Mesendoderm (in vitro differentiated cells): ENCODE measurements around the gene KLHL30.

Experiments used
- DNase-seq: peaks from one replicate; pipeline ENCODE4 v3.0.0; 2013
- H2AK5ac ChIP-seq: 2 replicates; pipeline ENCODE4 v1.6.1; 2013; ENCODE audit warnings: low read length, inconsistent platforms
- H2BK120ac ChIP-seq: 2 replicates; pipeline ENCODE4 v1.6.1; 2013; ENCODE audit warnings: low read depth, mild to moderate bottlenecking, low read length, moderate library complexity, mixed read lengths
- H2BK15ac ChIP-seq: replicated peaks from 2 replicates; pipeline ENCODE4 v1.6.1; 2013; ENCODE audit warnings: low read depth, mild to moderate bottlenecking, moderate library complexity
- H2BK5ac ChIP-seq: 2 replicates; pipeline ENCODE4 v1.6.1; 2013; ENCODE audit warnings: low read length, inconsistent platforms
- H3K18ac ChIP-seq: 2 replicates; pipeline ENCODE4 v1.6.1; 2013; ENCODE audit warnings: mild to moderate bottlenecking, low read length, mixed read lengths
- H3K23ac ChIP-seq: one replicate; pipeline ENCODE4 v1.6.1; 2013; ENCODE audit warnings: low read length
- H3K27ac ChIP-seq: 2 replicates; pipeline ENCODE4 v1.5.1; 2013; ENCODE audit warnings: low read depth, mild to moderate bottlenecking, inconsistent platforms, low read length, moderate library complexity
- H3K27me3 ChIP-seq: 2 replicates; pipeline ENCODE4 v1.6.1; 2013; ENCODE audit warnings: low read length, control low read depth, mild to moderate bottlenecking, inconsistent platforms; ENCODE audit not compliant: insufficient read depth, poor library complexity
- H3K36me3 ChIP-seq: 2 replicates; pipeline ENCODE4 v1.6.1; 2013; ENCODE audit warnings: low read length, inconsistent platforms; ENCODE audit not compliant: control insufficient read depth, insufficient read depth
- H3K4ac ChIP-seq: one replicate; pipeline ENCODE4 v1.6.1; 2013; ENCODE audit warnings: low read depth, mild to moderate bottlenecking, low read length, moderate library complexity
- H3K4me1 ChIP-seq: 2 replicates; pipeline ENCODE4 v1.6.1; 2013; ENCODE audit warnings: low read depth, low read length, inconsistent platforms; ENCODE audit not compliant: control insufficient read depth
- H3K4me2 ChIP-seq: 2 replicates; pipeline ENCODE4 v1.6.1; 2013; ENCODE audit warnings: low read length
- H3K4me3 ChIP-seq: 2 replicates; pipeline ENCODE4 v1.5.1; 2013; ENCODE audit warnings: mild to moderate bottlenecking, low read length
- H3K56ac ChIP-seq: one replicate; pipeline ENCODE4 v1.6.1; 2013; ENCODE audit warnings: low read length
- H3K79me1 ChIP-seq: 2 replicates; pipeline ENCODE4 v1.6.1; 2013; ENCODE audit warnings: low read length, inconsistent platforms
- H3K79me2 ChIP-seq: 2 replicates; pipeline ENCODE4 v1.6.1; 2013; ENCODE audit warnings: mild to moderate bottlenecking, low read length; ENCODE audit not compliant: control insufficient read depth, insufficient read depth
- H3K9ac ChIP-seq: 2 replicates; pipeline ENCODE4 v1.6.1; 2013; ENCODE audit warnings: low read length, inconsistent platforms
- H4K5ac ChIP-seq: one replicate; pipeline ENCODE4 v1.6.1; 2013; ENCODE audit warnings: low read length
- H4K8ac ChIP-seq: one replicate; pipeline ENCODE4 v1.6.1; 2013; ENCODE audit warnings: low read depth, mild to moderate bottlenecking, control low read depth, low read length, moderate library complexity
- WGBS: extraction: QIAGEN DNeasy Blood & Tissue Kit; methylation state at CpG from one replicate; pipeline ENCODE4 v1.1.7; 2013; ENCODE audit warnings: low lambda C conversion rate, missing lambda C conversion rate; ENCODE audit not compliant: insufficient coverage; ENCODE audit errors: extremely low coverage; 5-methylcytosine and 5-hydroxymethylcytosine counted together

KLHL30 gene

GRCh38 chr2:238139196-238140039 lies 950 bp downstream of the KLHL30 start:
- DNase-seq: no peak
- Histone ChIP-seq H3K4me3 (no peak overlapping the region), H2BK15ac (no peak overlapping the region), H3K4ac (no peak overlapping the region), H3K27me3 (no peaks in the 10 kb centered on the region), H4K5ac (no peak overlapping the region), H3K27ac (no peak overlapping the region), H3K36me3 (no peaks in the 10 kb centered on the region), H2BK5ac (no peak overlapping the region), H3K56ac (no peak overlapping the region), H3K9ac (no peak overlapping the region), H2BK120ac (no peak overlapping the region), H3K79me1 (no peaks in the 10 kb centered on the region), H3K4me1 (no peaks in the 10 kb centered on the region), H3K23ac (no peak overlapping the region), H3K4me2 (no peak overlapping the region), H3K79me2 (no peaks in the 10 kb centered on the region), H3K18ac (no peak overlapping the region), H2AK5ac (no peak overlapping the region), H4K8ac (no peak overlapping the region)
- no CpG with 5 or more reads among the region's 56 CpGs for WGBS

GRCh38 chr2:238140040-238140439 lies 1.6 kb downstream of the KLHL30 start:
- Histone ChIP-seq H3K18ac (no peak overlapping the region), H3K79me2 (no peaks in the 10 kb centered on the region), H3K56ac (no peak overlapping the region), H3K4ac (no peak overlapping the region), H3K9ac (no peak overlapping the region), H3K23ac (no peak overlapping the region), H2BK15ac (no peak overlapping the region), H2AK5ac (no peak overlapping the region), H3K4me2 (no peak overlapping the region), H3K36me3 (no peaks in the 10 kb centered on the region), H3K27ac (no peak overlapping the region), H4K5ac (no peak overlapping the region), H4K8ac (no peak overlapping the region), H3K4me3 (no peak overlapping the region), H2BK120ac (no peak overlapping the region), H3K27me3 (no peaks in the 10 kb centered on the region), H2BK5ac (no peak overlapping the region), H3K4me1 (no peaks in the 10 kb centered on the region), H3K79me1 (no peaks in the 10 kb centered on the region)
- WGBS: no CpG with 5 or more reads among the region's 7 CpGs
- DNase-seq: no peak

- Histone ChIP-seq H3K79me2 (no peaks in the 10 kb centered on the region), H3K36me3 (no peaks in the 10 kb centered on the region), H2BK120ac (no peak overlapping the region), H3K4ac (no peak overlapping the region), H4K5ac (no peak overlapping the region), H3K23ac (no peak overlapping the region), H3K18ac (no peak overlapping the region), H3K79me1 (no peaks in the 10 kb centered on the region), H2BK15ac (no peak overlapping the region), H4K8ac (no peak overlapping the region), H2BK5ac (no peak overlapping the region), H3K4me1 (no peaks in the 10 kb centered on the region), H3K27ac (no peak overlapping the region), H3K4me2 (no peak overlapping the region), H3K27me3 (no peaks in the 10 kb centered on the region), H3K9ac (no peak overlapping the region), H3K56ac (no peak overlapping the region), H3K4me3 (no peak overlapping the region), H2AK5ac (no peak overlapping the region)
- DNase-seq: no peak
- no CpG with 5 or more reads among the region's 60 CpGs for WGBS
Observed at GRCh38 chr2:238140721-238141540, 2.5 kb downstream of the KLHL30 start.

GRCh38 chr2:238141541-238142318 lies 3.3 kb downstream of the KLHL30 start:
- no peak overlapping the region for H2BK15ac ChIP-seq
- no peak overlapping the region for H3K9ac ChIP-seq
- H3K4me3 ChIP-seq: no peak overlapping the region
- no peak overlapping the region for H3K23ac ChIP-seq
- H3K4me1 ChIP-seq: no peaks in the 10 kb centered on the region
- no peak overlapping the region for H3K18ac ChIP-seq
- H3K79me1 ChIP-seq: no peaks in the 10 kb centered on the region
- no peak overlapping the region for H3K4me2 ChIP-seq
- no peak overlapping the region for H4K5ac ChIP-seq
- H3K56ac ChIP-seq: no peak overlapping the region
- H2BK5ac ChIP-seq: no peak overlapping the region
- no peak for DNase-seq
- H3K27ac ChIP-seq: no peak overlapping the region
- H4K8ac ChIP-seq: no peak overlapping the region
- H3K27me3 ChIP-seq: no peaks in the 10 kb centered on the region
- H3K79me2 ChIP-seq: no peaks in the 10 kb centered on the region
- H2BK120ac ChIP-seq: no peak overlapping the region
- no CpG with 5 or more reads among the region's 10 CpGs for WGBS
- H3K36me3 ChIP-seq: no peaks in the 10 kb centered on the region
- no peak overlapping the region for H2AK5ac ChIP-seq
- no peak overlapping the region for H3K4ac ChIP-seq

- H2BK5ac ChIP-seq: no peak overlapping the region
- no peak for DNase-seq
- H3K79me1 ChIP-seq: no peaks in the 10 kb centered on the region
- H2BK120ac ChIP-seq: no peak overlapping the region
- no peak overlapping the region for H3K56ac ChIP-seq
- no peak overlapping the region for H2BK15ac ChIP-seq
- no peak overlapping the region for H3K4me3 ChIP-seq
- no peaks in the 10 kb centered on the region for H3K27me3 ChIP-seq
- no peak overlapping the region for H4K8ac ChIP-seq
- no peak overlapping the region for H3K4ac ChIP-seq
- no peak overlapping the region for H3K23ac ChIP-seq
- WGBS: no CpG with 5 or more reads among the region's 30 CpGs
- no peaks in the 10 kb centered on the region for H3K4me1 ChIP-seq
- no peak overlapping the region for H3K18ac ChIP-seq
- H3K36me3 ChIP-seq: no peaks in the 10 kb centered on the region
- H2AK5ac ChIP-seq: no peak overlapping the region
- H3K79me2 ChIP-seq: no peaks in the 10 kb centered on the region
- no peak overlapping the region for H4K5ac ChIP-seq
- no peak overlapping the region for H3K4me2 ChIP-seq
- no peak overlapping the region for H3K9ac ChIP-seq
- H3K27ac ChIP-seq: no peak overlapping the region
Observed at GRCh38 chr2:238142382-238143205, 4.1 kb downstream of the KLHL30 start.
